K562 (cell line): ENCODE data around the gene EFNA2. TPM values are rescaled to one million over a fixed set of nuclear protein-coding genes. Genes with fewer than 3 reads are reported as not detected.

ENCODE experiments used
- CXXC5 ChIP-seq: fragments of 250-450 bp; sonication (Bioruptor Pico); IDR thresholded peaks from 2 replicates; pipeline ENCODE4 v1.8.0; 2022; ENCODE audit warnings: inconsistent platforms, mild to moderate bottlenecking, moderate library complexity
- GTF2B ChIP-seq: IDR thresholded peaks from 2 replicates; pipeline ENCODE4 v1.6.1; 2011; ENCODE audit not compliant: insufficient read length; ENCODE audit errors: extremely low read depth
- KAT8 ChIP-seq: fragments of 450-650 bp; IDR thresholded peaks from 2 replicates; pipeline ENCODE4 v1.6.1; 2016; ENCODE audit warnings: low read depth, mild to moderate bottlenecking
- RHOXF2B ChIP-seq: fragments of 250-450 bp; sonication (Bioruptor Pico); conservative IDR thresholded peaks from 2 replicates; pipeline ENCODE4 v1.5.1; 2021
- SUPT5H ChIP-seq: fragments of 450-650 bp; IDR thresholded peaks from 2 replicates; pipeline ENCODE4 v1.6.1; 2016
- ZFP30 ChIP-seq: fragments of 250-450 bp; sonication (Bioruptor Pico); IDR thresholded peaks from 2 replicates; pipeline ENCODE4 v1.8.0; 2022; ENCODE audit warnings: moderate library complexity, mild to moderate bottlenecking, inconsistent platforms, borderline replicate concordance
- ZNF124 ChIP-seq: sonication (generic); formaldehyde crosslinking; IDR thresholded peaks from 2 replicates; pipeline ENCODE4 v1.8.1; 2022; ENCODE audit warnings: missing genetic modification reagents
- ZNF318 ChIP-seq, 2 experiments: fragments of 450-650 bp; IDR thresholded peaks; 2 replicates each; pipeline ENCODE4 v1.6.1; 2016; ENCODE audit warnings: mild to moderate bottlenecking in 2 of 2, borderline replicate concordance in 1 of 2, low read depth in 1 of 2, moderate library complexity in 1 of 2
- ZNF407 ChIP-seq: fragments of 450-650 bp; IDR thresholded peaks from 2 replicates; pipeline ENCODE4 v1.6.1; 2016; ENCODE audit warnings: low read depth
- ZNF551 ChIP-seq: fragments of 250-450 bp; sonication (Bioruptor Pico); IDR thresholded peaks from 2 replicates; pipeline ENCODE4 v1.5.0; 2021; ENCODE audit warnings: mild to moderate bottlenecking, moderate library complexity
- ZZZ3 ChIP-seq: fragments of 450-650 bp; IDR thresholded peaks from 2 replicates; pipeline ENCODE4 v1.6.1; 2016; ENCODE audit warnings: antibody characterized with exemption, mild to moderate bottlenecking, moderate library complexity
- polyA plus RNA-seq, 8 experiments: library from polyadenylated mRNA; depleted of rRNA in 4 of 8; stranded (reverse) in 5 of 8; unstranded in 3 of 8; fragments of >200 nt; fragmentation: Nextera tagmentation in 2 of 8; fragmentation: Illumina TruSeq in 1 of 8; extraction: Ambion mirVana in 2 of 8; extraction: Trizol in 1 of 8; gene quantifications; 2 replicates each; pipeline versions ENCODE4 v1.2.1 to v1.2.3, GENCODE V29; 2011 to 2014; ENCODE audit warnings: inconsistent platforms in 1 of 8, missing spikeins in 1 of 8
- total RNA-seq, 7 experiments: library from RNA; depleted of rRNA in 6 of 7; stranded (reverse); fragments of >200 nt in 6 of 7; fragmentation: Illumina TruSeq in 2 of 7; extraction: Trizol in 2 of 7; gene quantifications; 2 replicates each; pipeline versions ENCODE4 v1.2.1 to v1.2.3, GENCODE V29; 2011 to 2021; ENCODE audit warnings: low replicate concordance in 1 of 7

The EFNA2 gene
- total and polyA plus RNA-seq, 9 of the 15 experiments (the other 6 are each of a cell fraction or from before 2014, with no cell fraction given): 0.11 to 0.44 (median 0.15) TPM; not detected in 6

- no peak for TF ChIP-seq GTF2B
- no peak for TF ChIP-seq RHOXF2B (CRISPR knock-in tag)
- peak; percentile 74 for TF ChIP-seq CXXC5 (CRISPR knock-in tag)
- TF ChIP-seq ZNF551 (CRISPR knock-in tag): no peak
- TF ChIP-seq ZNF407: no peak
- no peak for TF ChIP-seq ZFP30 (CRISPR knock-in tag)
- no peak for TF ChIP-seq ZZZ3
- TF ChIP-seq ZNF318 (IDR thresholded peaks at IDR 0.05; ENCODE audit: borderline replicate concordance in 1 of 2, low read depth in 1 of 2): no peak
- TF ChIP-seq KAT8: no peak
- peak; percentile 78 for TF ChIP-seq SUPT5H
- no peak for TF ChIP-seq ZNF124 (CRISPR knock-in tag)
Observed at GRCh38 chr19:1269478-1270212, 16.0 kb upstream of the EFNA2 start (continued).
